NCI-H2171 treated with DMSO at 0.1 percent for 48 hours (cell line): ENCODE data around the gene ABR.
"Not testable (repeated sequence)": the region's sequence is repeated elsewhere in the genome, so short reads cannot be mapped to it uniquely, and the experiment has no call there.

Experiments used
- DNase-seq: peaks from one replicate; lab custom pipeline; 2025; lab: John Stamatoyannopoulos, UW

ABR gene

GRCh38 chr17:1008008-1008761, 171.6 kb downstream of the ABR start:
- no peak for DNase-seq

GRCh38 chr17:1007310-1008007, 172.3 kb downstream of the ABR start:
- no peak for DNase-seq

GRCh38 chr17:1006054-1006453, 173.7 kb downstream of the ABR start:
- DNase-seq, result no peak

GRCh38 chr17:1005361-1005946, 174.3 kb downstream of the ABR start:
- DNase-seq, result peak; percentile 79

- no peak for DNase-seq
These were observed 174.9 kb downstream of the ABR start for GRCh38 chr17:1004769-1005295.

- no peak for DNase-seq
These were observed 175.6 kb downstream of the ABR start for GRCh38 chr17:1003972-1004768.

- DNase-seq, result no peak
These were observed 176.2 kb downstream of the ABR start for GRCh38 chr17:1003633-1003971.

- DNase-seq, result no peak
These were observed 176.8 kb downstream of the ABR start for GRCh38 chr17:1002771-1003555.

- no peak for DNase-seq
These were observed 177.4 kb downstream of the ABR start for GRCh38 chr17:1002412-1002753.

- peak; percentile 16 for DNase-seq
These were observed 178.0 kb downstream of the ABR start for GRCh38 chr17:1001640-1002411.

GRCh38 chr17:1000597-1001461, 179.0 kb downstream of the ABR start:
- DNase-seq, result peak; percentile 76

GRCh38 chr17:998111-998510, 181.7 kb downstream of the ABR start:
- DNase-seq, result no peak

GRCh38 chr17:996554-997344, 183.0 kb downstream of the ABR start, which contains the start of gene TIMM22:
Gene TIMM22 (plus strand): TSS chr17:997129. CDS start chr17:997143, 14 bp downstream.
- peak; percentile 97 for DNase-seq

GRCh38 chr17:995324-995723, 184.5 kb downstream of the ABR start:
- not testable (repeated sequence) for DNase-seq

GRCh38 chr17:992933-993332, 186.8 kb downstream of the ABR start:
- DNase-seq, result no peak

- DNase-seq, result no peak
These were observed 191.2 kb downstream of the ABR start for GRCh38 chr17:988561-988960.

- DNase-seq, result no peak
These were observed 191.8 kb downstream of the ABR start for GRCh38 chr17:987931-988330.

GRCh38 chr17:986322-986929, 193.4 kb downstream of the ABR start:
- DNase-seq, result no peak
